DND-41 (cell line): Measurements from ENCODE around the gene MIEF1.

Experiments used
- CTCF ChIP-seq: IDR thresholded peaks from 2 replicates; pipeline ENCODE4 v1.5.1; 2012; ENCODE audit warnings: borderline replicate concordance, low read length, moderate library complexity, mild to moderate bottlenecking; ENCODE audit not compliant: poor library complexity, severe bottlenecking; ENCODE audit errors: extremely low read depth
- EZH2 ChIP-seq: IDR thresholded peaks from 3 replicates; pipeline ENCODE4 v1.6.1; 2012; ENCODE audit warnings: borderline replicate concordance, low read depth, mild to moderate bottlenecking, moderate library complexity, low read length, inconsistent platforms; ENCODE audit not compliant: severe bottlenecking

GRCh38 chr22:39536711-39537110 is 34.6 kb downstream of the MIEF1 start:
- TF ChIP-seq CTCF (no peak), EZH2 (no peak)
